Right lobe of liver (tissue), 6 donors: Measurements from ENCODE around the gene SRCIN1. TPM values are rescaled to one million over a fixed set of nuclear protein-coding genes. Genes with fewer than 3 reads are reported as not detected.
A peak's percentile ranks its signal among the peaks of the same experiment; 100 is the strongest.

Experiments used
- ATAC-seq, 4 donors: fragments of 200-7000 bp; cut with Tn5 transposase; one replicate each; pipeline ENCODE4 v1.9.1; 2020; ENCODE audit warnings: mild to moderate bottlenecking in 4 of 4, moderate library complexity in 4 of 4
- DNase-seq, 3 donors: peaks; one replicate each; pipeline ENCODE4 v3.0.0-alpha.2; 2020
- H3K27ac ChIP-seq, 3 donors: fragments of 200-600 bp; one replicate each; pipeline ENCODE4 v1.8.0; 2022
- H3K27me3 ChIP-seq, 2 donors: fragments of 200-600 bp; one replicate each; pipeline ENCODE4 v1.8.0; 2022
- H3K36me3 ChIP-seq, 4 donors: fragments of 200-600 bp; sonication (generic) in 1 of 4; one replicate each; pipeline versions ENCODE4 v1.5.1 to v1.8.0; 2017 to 2022; ENCODE audit warnings: control low read depth in 1 of 4
- H3K4me1 ChIP-seq, 4 donors: fragments of 200-600 bp; sonication (generic) in 1 of 4; one replicate each; pipeline versions ENCODE4 v1.5.1 to v1.8.0; 2017 to 2022; ENCODE audit warnings: control low read depth in 1 of 4
- H3K4me3 ChIP-seq, 3 donors: fragments of 200-600 bp; one replicate each; pipeline ENCODE4 v1.8.0; 2022
- H3K9me3 ChIP-seq, 4 donors: fragments of 200-600 bp; sonication (generic) in 1 of 4; one replicate each; pipeline versions ENCODE4 v1.5.1 to v1.8.0; 2017 to 2022; ENCODE audit warnings: control low read depth in 1 of 4
- POLR2A ChIP-seq: fragments of 450-650 bp; IDR thresholded peaks from one replicate; pipeline ENCODE4 v1.6.1; 2017; ENCODE audit warnings: antibody characterized with exemption, mild to moderate bottlenecking
- WGBS: methylation state at CpG from one replicate; pipeline ENCODE4 v1.1.6; 2018; ENCODE audit warnings: low coverage, low lambda C conversion rate; ENCODE audit not compliant: insufficient coverage; ENCODE audit errors: missing lambda C conversion rate; 5-methylcytosine and 5-hydroxymethylcytosine counted together
- intact Hi-C, 2 donors: fragments of 100-400 bp; cut with DNase I; formaldehyde crosslinking; loops; one replicate each; pipeline versions ENCODE4 v1.11.2 to v1.14.1; 2022
- total RNA-seq, 6 experiments: library from RNA; depleted of rRNA in 2 of 6; stranded (reverse); fragments of >200 nt in 2 of 6; fragmentation: NEBNext Ultra II Directional in 3 of 6; extraction: Animal tissue kit (Norgen Biotek cat#: 25700) in 3 of 6; gene quantifications; one replicate each; pipeline versions ENCODE4 v1.1.0 to v1.2.4, GENCODE V29; 2016 to 2023
- TF ChIP-seq, protein P1 (sequence below), 4 donors: fragments of 200-600 bp in 3 of 4; fragments of 450-650 bp in 1 of 4; IDR thresholded peaks; one replicate each; pipeline versions ENCODE4 v1.5.1 to v1.8.0; 2016 to 2022; ENCODE audit warnings: antibody characterized with exemption in 4 of 4, mild to moderate bottlenecking in 2 of 4
- donor health status: DM: no; HTN: yes; CAD: no.
- donor health status: DM: no; HTN: no; CAD: no.
- donor health status: DM: no; HTN: no; CAD: no.
- donor health status: DM: no; HTN: yes; CAD: no.
- donor health status: DM: no; HTN: yes; CAD: no.

SRCIN1 gene
- total RNA-seq, 6 experiments from 2014 or later: 5.6 to 17.6 (median 11.5) TPM

DNA sequence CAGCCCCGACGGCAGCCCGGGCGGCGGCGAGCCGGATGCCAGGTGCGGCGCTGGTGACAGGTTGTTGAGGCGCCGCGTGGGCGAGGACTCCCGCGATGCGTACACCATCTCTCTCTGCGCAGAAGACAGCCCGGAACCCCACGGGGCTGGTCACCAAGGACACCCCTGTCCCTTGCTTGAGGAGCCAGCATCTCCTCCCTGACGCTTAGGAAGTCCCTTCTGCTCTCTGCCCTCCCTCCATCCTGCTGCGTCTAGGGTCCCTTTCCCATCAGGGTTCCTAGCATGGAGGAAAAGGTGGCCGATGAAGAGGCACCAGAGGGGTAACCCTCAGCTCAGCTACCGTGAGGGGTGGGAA, 43.6 kb downstream of the SRCIN1 start:
- DNase-seq (no peak), ATAC-seq (no peak)
- no peak overlapping the region for H3K4me3 ChIP-seq
- 55% methylated on average over 4 of the region's 23 CpGs for WGBS
- no peaks in the 10 kb centered on the region for H3K27me3 ChIP-seq
- intact Hi-C loops: no loop called here
- H3K27ac ChIP-seq: no peak overlapping the region
- TF ChIP-seq, protein P1, sequence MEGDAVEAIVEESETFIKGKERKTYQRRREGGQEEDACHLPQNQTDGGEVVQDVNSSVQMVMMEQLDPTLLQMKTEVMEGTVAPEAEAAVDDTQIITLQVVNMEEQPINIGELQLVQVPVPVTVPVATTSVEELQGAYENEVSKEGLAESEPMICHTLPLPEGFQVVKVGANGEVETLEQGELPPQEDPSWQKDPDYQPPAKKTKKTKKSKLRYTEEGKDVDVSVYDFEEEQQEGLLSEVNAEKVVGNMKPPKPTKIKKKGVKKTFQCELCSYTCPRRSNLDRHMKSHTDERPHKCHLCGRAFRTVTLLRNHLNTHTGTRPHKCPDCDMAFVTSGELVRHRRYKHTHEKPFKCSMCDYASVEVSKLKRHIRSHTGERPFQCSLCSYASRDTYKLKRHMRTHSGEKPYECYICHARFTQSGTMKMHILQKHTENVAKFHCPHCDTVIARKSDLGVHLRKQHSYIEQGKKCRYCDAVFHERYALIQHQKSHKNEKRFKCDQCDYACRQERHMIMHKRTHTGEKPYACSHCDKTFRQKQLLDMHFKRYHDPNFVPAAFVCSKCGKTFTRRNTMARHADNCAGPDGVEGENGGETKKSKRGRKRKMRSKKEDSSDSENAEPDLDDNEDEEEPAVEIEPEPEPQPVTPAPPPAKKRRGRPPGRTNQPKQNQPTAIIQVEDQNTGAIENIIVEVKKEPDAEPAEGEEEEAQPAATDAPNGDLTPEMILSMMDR (IDR thresholded peaks at IDR 0.05): no peak
- no peak for TF ChIP-seq POLR2A
- H3K9me3 ChIP-seq: no peaks in the 10 kb centered on the region
- H3K4me1 ChIP-seq: peaks cover 0 to 28% (median 12%) of the 10 kb centered on the region in 4 donors
- no peaks in the 10 kb centered on the region for H3K36me3 ChIP-seq

DNA sequence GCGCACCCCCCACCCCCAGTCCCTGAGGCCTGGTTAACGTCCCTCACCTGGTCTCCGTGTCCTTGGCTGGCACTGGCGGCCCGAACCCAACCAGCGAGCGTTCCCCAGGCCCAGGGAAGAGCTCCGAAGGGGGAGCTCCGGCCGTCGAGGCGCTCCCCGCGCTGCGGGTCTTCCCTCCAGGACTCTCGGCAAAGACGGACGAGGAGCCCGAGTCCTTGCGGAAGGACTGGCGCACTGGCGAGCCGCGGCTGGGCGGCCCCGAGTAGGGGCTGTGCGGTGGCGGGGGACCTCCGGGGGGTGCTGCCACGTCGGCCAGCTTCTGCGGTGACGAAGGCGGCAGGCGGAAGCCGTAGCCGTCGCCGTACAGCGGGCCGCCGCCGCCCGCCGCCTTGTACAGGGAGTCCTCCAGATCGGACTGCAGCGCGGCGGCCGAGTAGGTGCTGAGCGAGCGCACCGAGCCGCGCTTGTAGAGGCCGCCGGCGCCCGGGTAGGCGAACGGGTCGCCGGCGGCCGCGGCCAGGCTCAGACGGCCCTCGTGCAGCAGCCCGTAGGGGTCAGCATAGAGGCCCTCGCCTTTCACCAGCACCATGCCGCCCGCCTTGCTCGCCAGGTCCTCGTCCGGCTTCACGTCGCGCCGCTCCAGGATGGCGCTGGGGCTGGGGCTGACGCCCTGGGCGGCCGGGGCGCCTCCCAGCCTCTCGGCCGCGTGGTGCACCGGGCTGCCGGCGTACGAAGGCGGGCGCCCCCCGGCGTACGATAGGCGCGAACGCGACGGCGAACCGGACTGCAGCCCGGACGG, 44.1 kb downstream of the SRCIN1 start:
- 40% methylated on average over 8 of the region's 105 CpGs for WGBS
- TF ChIP-seq, protein P1 (IDR thresholded peaks at IDR 0.05): no peak
- no peak for TF ChIP-seq POLR2A
- H3K9me3 ChIP-seq: no peaks in the 10 kb centered on the region
- H3K36me3 ChIP-seq: no peaks in the 10 kb centered on the region
- intact Hi-C loops: no loop called here
- H3K4me3 ChIP-seq: no peak overlapping the region
- no peak overlapping the region for H3K27ac ChIP-seq
- DNase-seq: no peak
- H3K27me3 ChIP-seq: no peaks in the 10 kb centered on the region
- H3K4me1 ChIP-seq: peaks cover 0 to 31% (median 13%) of the 10 kb centered on the region in 4 donors
- no peak for ATAC-seq

DNA sequence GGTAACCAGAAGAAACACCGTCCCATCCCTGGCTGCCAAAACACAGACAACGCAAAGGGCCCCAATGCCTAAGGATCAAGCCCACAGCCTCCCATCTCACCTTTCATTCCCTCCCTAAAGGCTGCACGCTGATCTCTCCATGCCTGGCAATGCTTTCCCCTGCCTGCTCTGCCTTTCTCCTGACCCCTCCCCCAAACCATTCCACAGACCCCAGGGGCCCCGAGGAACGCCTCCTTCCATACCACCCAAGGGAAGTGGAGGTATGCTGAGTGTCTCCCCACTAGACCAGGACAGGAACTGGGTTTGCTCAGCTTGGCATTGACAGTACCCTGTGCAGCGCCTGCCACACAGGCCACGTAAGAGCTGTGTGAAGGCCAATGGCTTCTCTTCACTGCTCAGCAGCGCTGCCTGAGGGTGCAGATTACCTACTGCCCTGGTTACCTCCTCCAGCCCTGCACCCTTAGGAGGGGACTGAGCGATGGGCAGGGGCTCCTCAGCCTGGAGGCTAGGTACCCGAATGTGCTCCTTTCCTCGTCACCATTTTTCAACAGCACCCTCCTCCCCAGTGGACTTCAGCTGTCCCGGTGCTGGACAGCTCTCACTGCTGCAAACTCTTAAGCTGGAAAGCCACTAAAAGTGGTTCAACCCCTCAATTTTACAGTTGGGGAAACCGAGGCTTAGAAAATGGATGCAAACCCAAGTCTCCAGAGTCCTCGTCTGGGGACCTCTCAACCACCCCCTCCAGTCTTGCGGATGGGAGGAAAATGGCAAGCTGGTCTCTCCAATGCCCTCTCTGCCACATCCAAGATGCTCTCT, 45.0 kb downstream of the SRCIN1 start:
- Histone ChIP-seq H3K9me3 (no peaks in the 10 kb centered on the region), H3K4me1 (peaks cover 0 to 31% (median 13%) of the 10 kb centered on the region in 4 donors), H3K36me3 (no peaks in the 10 kb centered on the region), H3K27ac (no peak overlapping the region), H3K27me3 (no peaks in the 10 kb centered on the region), H3K4me3 (no peak overlapping the region)
- TF ChIP-seq POLR2A: no peak
- TF ChIP-seq, protein P1 (IDR thresholded peaks at IDR 0.05): no peak
- WGBS: 45% methylated on average over 8 of the region's 15 CpGs
- DNase-seq (no peak), ATAC-seq (no peak)
- intact Hi-C loops: no loop called here

DNA sequence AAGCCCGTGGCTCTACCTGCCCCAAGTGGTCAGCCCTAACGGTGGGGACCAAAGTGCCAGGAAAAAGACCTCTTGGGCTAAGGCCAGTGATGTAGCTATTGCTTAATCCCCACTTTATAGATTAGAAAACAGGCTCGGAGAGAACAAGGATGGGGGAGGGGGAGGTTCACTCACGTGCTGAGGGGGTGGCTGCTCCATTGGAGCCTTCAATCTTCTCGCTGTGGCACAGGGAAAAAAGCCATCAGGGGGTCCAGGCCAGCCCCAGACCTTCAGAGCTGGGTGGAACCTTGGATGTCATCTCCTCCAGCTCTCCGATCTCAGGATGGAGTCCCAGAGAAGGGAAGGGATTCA, 45.9 kb downstream of the SRCIN1 start:
- H3K27me3 ChIP-seq: no peaks in the 10 kb centered on the region
- DNase-seq: peak in 1 of 3 donors; percentile 71
- peaks cover 0 to 31% (median 13%) of the 10 kb centered on the region in 4 donors for H3K4me1 ChIP-seq
- peak in 1 of 4 donors; percentile 0 for ATAC-seq
- intact Hi-C loops: no loop called here
- no peaks in the 10 kb centered on the region for H3K36me3 ChIP-seq
- H3K4me3 ChIP-seq: peak overlapping the region in 1 of 3 donors; percentile 43
- WGBS: 0% methylated on average over 4 of the region's 6 CpGs
- H3K9me3 ChIP-seq: no peaks in the 10 kb centered on the region
- peak overlapping the region in 2 of 3 donors; percentile 40 to 50 for H3K27ac ChIP-seq
- TF ChIP-seq, protein P1 (IDR thresholded peaks at IDR 0.05): no peak
- no peak for TF ChIP-seq POLR2A
